ENCODE data around the gene IL31RA. TPM values are rescaled to one million over a fixed set of nuclear protein-coding genes. Genes with fewer than 3 reads are reported as not detected.

The IL31RA gene
- total and polyA plus RNA-seq, 7 experiments from 2014 or later: 0.39 to 1.5 TPM; not detected in 5

DNA sequence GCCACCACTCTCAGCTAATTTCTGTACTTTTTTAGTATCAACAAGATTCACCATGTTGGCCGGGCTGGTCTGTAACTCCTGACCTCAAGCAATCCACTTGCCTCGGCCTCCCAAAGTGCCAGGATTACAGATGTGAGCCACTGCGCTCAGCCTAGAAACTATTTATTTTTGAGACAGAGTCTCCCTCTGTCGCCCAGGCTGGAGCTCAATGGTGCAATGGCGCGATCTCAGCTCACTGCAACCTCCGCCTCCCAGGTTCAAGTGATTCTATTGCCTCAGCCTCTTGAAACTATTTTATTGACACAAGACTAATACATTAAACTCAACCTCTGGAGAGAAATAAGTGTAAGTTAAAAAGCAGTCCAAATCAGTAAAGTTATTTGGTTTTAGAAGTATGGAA, 109.6 kb downstream of the IL31RA start:
- H3K27me3 Mint-ChIP-seq: no peaks in the 10 kb centered on the region
- POLR2A ChIA-PET: no interaction called here
- H3K27ac Mint-ChIP-seq: peak overlapping the region in 5 of 9 donors; percentile 68 to 86 (median 74)

DNA sequence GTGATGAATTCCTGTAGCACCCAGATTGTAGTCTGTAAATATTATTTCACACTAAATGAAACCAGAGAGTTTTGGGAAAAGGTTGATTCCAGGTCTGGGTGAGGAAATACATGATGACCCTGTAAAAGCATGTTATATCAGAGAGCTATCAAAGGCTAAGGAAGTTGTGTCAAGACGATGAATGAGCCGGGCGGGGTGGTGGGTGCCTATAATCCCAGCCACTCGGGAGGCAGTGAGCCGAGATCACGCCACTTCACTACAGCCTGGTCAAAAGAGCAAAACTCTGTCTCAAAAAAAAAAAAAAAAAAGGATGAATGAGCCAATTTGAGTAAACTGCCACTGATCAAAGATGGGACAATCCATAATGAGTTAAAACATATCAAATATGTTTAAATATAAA, 114.4 kb downstream of the IL31RA start:
- Mint-ChIP-seq H3K4me1 (peaks cover 22 to 81% (median 55%) of the 10 kb centered on the region in 7 donors), H3K9me3 (no peaks in the 10 kb centered on the region), H3K27ac (peak overlapping the region in 8 of 9 donors; percentile 18 to 84 (median 72)), H3K36me3 (peaks cover 7 to 51% (median 29%) of the 10 kb centered on the region in 5 donors), H3K4me3 (peak overlapping the region in 5 of 10 donors; percentile 18 to 55 (median 34)), H3K27me3 (no peaks in the 10 kb centered on the region)
- H3K9me3 ChIP-seq (ENCODE audit: control insufficient read depth in 2 of 3, low read length in 3 of 3): no peaks in the 10 kb centered on the region
- peaks cover 1 to 63% (median 17%) of the 10 kb centered on the region in 3 experiments for H3K36me3 ChIP-seq (ENCODE audit: control insufficient read depth in 2 of 3, insufficient read depth in 3 of 3, low read length in 3 of 3)
- ChIA-PET POLR2A (interaction anchor here (0.6 to 0.8 kb wide), 4 partner anchors 11 to 1136 kb away, joined by 3 to 6 read pairs (median 4); no protein-coding TSS in a partner anchor), CTCF (interaction anchor here (0.6 to 1.0 kb wide), 4 partner anchors 30 to 936 kb away, joined by 3 read pairs; no protein-coding TSS in a partner anchor)
- H3K27ac ChIP-seq (ENCODE audit: low read depth, low read length): peak overlapping the region; percentile 55
- H3K4me3 ChIP-seq (ENCODE audit: low read length): no peak overlapping the region
- no peak for ATAC-seq
- intact Hi-C loops (cut with micrococcal nuclease): no loop called here
- peaks cover 0 to 20% of the 10 kb centered on the region in 2 donors for H3K4me1 ChIP-seq (ENCODE audit: control insufficient read depth in 2 of 2, insufficient read depth in 2 of 2, low read length in 2 of 2)
- no peak for DNase-seq
- no peaks in the 10 kb centered on the region for H3K27me3 ChIP-seq (ENCODE audit: control insufficient read depth in 2 of 2, insufficient read depth in 2 of 2, low read length in 2 of 2)

More for the DNA sequence above, 109.6 kb downstream of the IL31RA start:
- no peaks in the 10 kb centered on the region for H3K9me3 Mint-ChIP-seq
- Histone ChIP-seq H3K4me3 (ENCODE audit: low read length) (no peak overlapping the region), H3K9me3 (ENCODE audit: control insufficient read depth in 2 of 3, low read length in 3 of 3) (no peaks in the 10 kb centered on the region), H3K27ac (ENCODE audit: low read depth, low read length) (no peak overlapping the region), H3K36me3 (ENCODE audit: control insufficient read depth in 2 of 3, insufficient read depth in 3 of 3, low read length in 3 of 3) (peaks cover 7 to 64% (median 19%) of the 10 kb centered on the region in 3 experiments), H3K4me1 (ENCODE audit: control insufficient read depth in 2 of 2, insufficient read depth in 2 of 2, low read length in 2 of 2) (peaks cover 0 to 4% of the 10 kb centered on the region in 2 donors), H3K27me3 (ENCODE audit: control insufficient read depth in 2 of 2, insufficient read depth in 2 of 2, low read length in 2 of 2) (no peaks in the 10 kb centered on the region)
- CTCF ChIA-PET: interaction anchor here (1.5 to 2.5 kb wide), 2 partner anchors 10 to 240 kb away, joined by 4 to 10 read pairs; no protein-coding TSS in a partner anchor
- ATAC-seq: no peak
- H3K4me3 Mint-ChIP-seq: no peak overlapping the region
- H3K36me3 Mint-ChIP-seq: peaks cover 4 to 48% (median 33%) of the 10 kb centered on the region in 5 donors
- no peak for DNase-seq
- H3K4me1 Mint-ChIP-seq: peaks cover 16 to 65% (median 40%) of the 10 kb centered on the region in 7 donors
- intact Hi-C loops (cut with micrococcal nuclease): loop anchor here in 1 of 2 donors (1.0 kb wide), 1 partner anchor 11 kb away; no protein-coding TSS in a partner anchor

- intact Hi-C loops (cut with micrococcal nuclease): no loop called here
- Histone ChIP-seq H3K27ac (ENCODE audit: low read depth, low read length) (peak overlapping the region; percentile 48), H3K27me3 (ENCODE audit: control insufficient read depth in 2 of 2, insufficient read depth in 2 of 2, low read length in 2 of 2) (no peaks in the 10 kb centered on the region), H3K9me3 (ENCODE audit: control insufficient read depth in 2 of 3, low read length in 3 of 3) (no peaks in the 10 kb centered on the region), H3K4me3 (ENCODE audit: low read length) (no peak overlapping the region), H3K4me1 (ENCODE audit: control insufficient read depth in 2 of 2, insufficient read depth in 2 of 2, low read length in 2 of 2) (peaks cover 0 to 22% of the 10 kb centered on the region in 2 donors), H3K36me3 (ENCODE audit: control insufficient read depth in 2 of 3, insufficient read depth in 3 of 3, low read length in 3 of 3) (peaks cover 0 to 57% (median 11%) of the 10 kb centered on the region in 3 experiments)
- ChIA-PET CTCF (interaction anchor here (0.7 kb wide), 1 partner anchor 236 kb away, joined by 3 read pairs; no protein-coding TSS in a partner anchor), POLR2A (interaction anchor here (0.6 kb wide), 1 partner anchor 434 kb away, joined by 5 read pairs; no protein-coding TSS in a partner anchor)
- no peaks in the 10 kb centered on the region for H3K9me3 Mint-ChIP-seq
- H3K4me3 Mint-ChIP-seq: peak overlapping the region in 4 of 10 donors; percentile 1 to 31 (median 19)
- peaks cover 7 to 49% (median 29%) of the 10 kb centered on the region in 5 donors for H3K36me3 Mint-ChIP-seq
- peak overlapping the region in 8 of 9 donors; percentile 4 to 84 (median 70) for H3K27ac Mint-ChIP-seq
- H3K4me1 Mint-ChIP-seq: peaks cover 28 to 82% (median 62%) of the 10 kb centered on the region in 7 donors
- ATAC-seq (no peak), DNase-seq (no peak)
- no peaks in the 10 kb centered on the region for H3K27me3 Mint-ChIP-seq
Measured at GRCh38 chr5:55966284-55966683, 115.1 kb downstream of the IL31RA start.

GRCh38 chr5:55969956-55970355, 118.8 kb downstream of the IL31RA start:
- DNase-seq (no peak), ATAC-seq (peak; percentile 23)
- Histone ChIP-seq H3K27ac (ENCODE audit: low read depth, low read length) (peak overlapping the region; percentile 2), H3K36me3 (ENCODE audit: control insufficient read depth in 2 of 3, insufficient read depth in 3 of 3, low read length in 3 of 3) (peaks cover 0 to 70% (median 11%) of the 10 kb centered on the region in 3 experiments), H3K4me3 (ENCODE audit: low read length) (no peak overlapping the region), H3K4me1 (ENCODE audit: control insufficient read depth in 2 of 2, insufficient read depth in 2 of 2, low read length in 2 of 2) (peaks cover 0 to 41% of the 10 kb centered on the region in 2 donors), H3K27me3 (ENCODE audit: control insufficient read depth in 2 of 2, insufficient read depth in 2 of 2, low read length in 2 of 2) (no peaks in the 10 kb centered on the region), H3K9me3 (ENCODE audit: control insufficient read depth in 2 of 3, low read length in 3 of 3) (no peaks in the 10 kb centered on the region)
- Mint-ChIP-seq H3K27ac (peak overlapping the region; percentile 29 to 94 (median 79)), H3K36me3 (peaks cover 11 to 55% (median 42%) of the 10 kb centered on the region in 5 donors), H3K27me3 (no peaks in the 10 kb centered on the region), H3K4me3 (peak overlapping the region; percentile 25 to 81 (median 59)), H3K9me3 (no peaks in the 10 kb centered on the region), H3K4me1 (peaks cover 34 to 90% (median 68%) of the 10 kb centered on the region in 7 donors)
- POLR2A ChIA-PET: interaction anchor here (0.6 to 1.2 kb wide), 3 partner anchors 18 to 182 kb away, joined by 3 read pairs; no protein-coding TSS in a partner anchor
- CTCF ChIA-PET: interaction anchor here (1.1 to 2.1 kb wide), 3 partner anchors 9 to 230 kb away, joined by 4 to 8 read pairs (median 5); no protein-coding TSS in a partner anchor
- intact Hi-C loops (cut with micrococcal nuclease): loop anchor here (1.0 to 10.0 kb wide), 3 partner anchors 7 to 895 kb away; no protein-coding TSS in a partner anchor

Other genes with a start within 250 kb of the IL31RA start
- gene SLC38A9, start 139.0 kb upstream of the IL31RA start, total RNA-seq: 10 to 100 TPM; 17.7 to 32.6 (median 30.4) TPM
- 10 to 100 TPM; 12.2 to 13.3 TPM for gene SLC38A9, start 139.0 kb upstream of the IL31RA start, polyA plus RNA-seq
- under 1 TPM in 1 of 5 experiments, not detected in 4; 0.92 TPM for gene DDX4, start 113.3 kb upstream of the IL31RA start, total RNA-seq
- not detected for gene DDX4, start 113.3 kb upstream of the IL31RA start, polyA plus RNA-seq
- 100 to 1,000 TPM; 101 to 372 (median 346) TPM for gene IL6ST, start 143.6 kb downstream of the IL31RA start, total RNA-seq
- gene IL6ST, start 143.6 kb downstream of the IL31RA start, polyA plus RNA-seq: 100 to 1,000 TPM; 130 to 148 TPM

Measured in naive thymus-derived CD4-positive, alpha-beta T cell (primary cell).